GM18870 (cell line): Measurements from ENCODE around the gene MOGAT2.
"Not testable (repeated sequence)": the region's sequence is repeated elsewhere in the genome, so short reads cannot be mapped to it uniquely, and the experiment has no call there.

Experiments
- ATAC-seq: cut with Tn5 transposase; IDR thresholded peaks from one replicate; pipeline ENCODE4 v1.9.1; 2021; ENCODE audit warnings: moderate library complexity; ENCODE audit not compliant: unreplicated experiment

Gene MOGAT2

GRCh38 chr11:75718419-75719339 is 1.0 kb downstream of the MOGAT2 start:
- no peak for ATAC-seq

GRCh38 chr11:75719340-75720239 is 2.0 kb downstream of the MOGAT2 start:
- no peak for ATAC-seq

GRCh38 chr11:75720639-75721038 is 3.0 kb downstream of the MOGAT2 start:
- no peak for ATAC-seq

GRCh38 chr11:75721852-75722668 is 4.4 kb downstream of the MOGAT2 start:
- no peak for ATAC-seq

- ATAC-seq, result no peak
Measured at GRCh38 chr11:75722669-75723042, 5.0 kb downstream of the MOGAT2 start.

GRCh38 chr11:75725547-75726320 is 8.1 kb downstream of the MOGAT2 start:
- ATAC-seq, result no peak

GRCh38 chr11:75728992-75729391 is 11.4 kb downstream of the MOGAT2 start:
- no peak for ATAC-seq

GRCh38 chr11:75731095-75731494 is 13.5 kb downstream of the MOGAT2 start:
- ATAC-seq, result no peak

- ATAC-seq, result no peak
Measured at GRCh38 chr11:75733071-75733430, 15.4 kb downstream of the MOGAT2 start.

GRCh38 chr11:75733431-75734107 is 15.9 kb downstream of the MOGAT2 start:
- ATAC-seq, result no peak

- no peak for ATAC-seq
Measured at GRCh38 chr11:75734491-75735180, 17.0 kb downstream of the MOGAT2 start.

- no peak for ATAC-seq
Measured at GRCh38 chr11:75735181-75735845, 17.7 kb downstream of the MOGAT2 start.

- ATAC-seq, result no peak
Measured at GRCh38 chr11:75737314-75737713, 19.7 kb downstream of the MOGAT2 start.

- ATAC-seq, result no peak
Measured at GRCh38 chr11:75740681-75741080, 23.0 kb downstream of the MOGAT2 start.

GRCh38 chr11:75743159-75743558 is 25.5 kb downstream of the MOGAT2 start:
- ATAC-seq, result not testable (repeated sequence)

GRCh38 chr11:75743711-75744563 is 26.3 kb downstream of the MOGAT2 start:
- ATAC-seq, result no peak

- no peak for ATAC-seq
Measured at GRCh38 chr11:75745807-75746206, 28.2 kb downstream of the MOGAT2 start.
